ENCODE data around the gene DEK.
A peak's percentile ranks its signal among the peaks of the same experiment; 100 is the strongest.
"Not testable (repeated sequence)": the region's sequence is repeated elsewhere in the genome, so short reads cannot be mapped to it uniquely, and the experiment has no call there.

Gene DEK, protein sequence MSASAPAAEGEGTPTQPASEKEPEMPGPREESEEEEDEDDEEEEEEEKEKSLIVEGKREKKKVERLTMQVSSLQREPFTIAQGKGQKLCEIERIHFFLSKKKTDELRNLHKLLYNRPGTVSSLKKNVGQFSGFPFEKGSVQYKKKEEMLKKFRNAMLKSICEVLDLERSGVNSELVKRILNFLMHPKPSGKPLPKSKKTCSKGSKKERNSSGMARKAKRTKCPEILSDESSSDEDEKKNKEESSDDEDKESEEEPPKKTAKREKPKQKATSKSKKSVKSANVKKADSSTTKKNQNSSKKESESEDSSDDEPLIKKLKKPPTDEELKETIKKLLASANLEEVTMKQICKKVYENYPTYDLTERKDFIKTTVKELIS

GRCh38 chr6:18264219-18264922 is at the start of gene DEK:
Gene DEK, minus strand, starts transcription at chr6:18264530. Its CDS starts 543 bp downstream, at chr6:18263987.
- Histone ChIP-seq H4K20me1 (ENCODE audit: insufficient read depth, low read length) (peaks cover 27% of the 10 kb centered on the region), H3K79me2 (ENCODE audit: low read length) (peaks cover 46% of the 10 kb centered on the region), H3K4me3 (ENCODE audit: low read length) (peak within 1 kb of the TSS; percentile 81), H3F3A (ENCODE audit: insufficient read depth, low read length) (peaks cover 10% of the 10 kb centered on the region; the same call in 1 of the 2 replicates), H3K27me3 (replicated peaks; ENCODE audit: insufficient read depth, low read length) (no peaks in the 10 kb centered on the region; the same call in 1 of the 2 replicates), H3K4me1 (ENCODE audit: low read length) (peaks cover 25% of the 10 kb centered on the region), H3K27ac (ENCODE audit: low read length) (peak within 1 kb of the TSS; percentile 55; the same call in 1 of the 2 replicates), H2AFZ (ENCODE audit: low read length) (peak within 1 kb of the TSS; percentile 90), H3K36me3 (replicated peaks; ENCODE audit: insufficient read depth, low read length) (no peaks in the 10 kb centered on the region; the same call in 1 of the 2 replicates), H3K4me2 (ENCODE audit: low read depth, low read length) (peak within 1 kb of the TSS; percentile 90), H3K9me3 (replicated peaks; ENCODE audit: insufficient read depth, low read length) (no peaks in the 10 kb centered on the region), H3K9me2 (replicated peaks; ENCODE audit: insufficient read depth, low read length) (no peaks in the 10 kb centered on the region), H3K9ac (ENCODE audit: low read length) (peak within 1 kb of the TSS; percentile 75)
- peak; percentile 68 for DNase-seq
- no peak for TF ChIP-seq EZH2phosphoT487 (IDR thresholded peaks at IDR 0.05; ENCODE audit: low read length)
- peak; percentile 38 for TF ChIP-seq CTCF (IDR thresholded peaks at IDR 0.05; ENCODE audit: low read length)
- no peak for TF ChIP-seq EZH2 (optimal IDR thresholded peaks at IDR 0.05; ENCODE audit: low read depth, low read length)

GRCh38 chr6:18312368-18312767 is 48.0 kb upstream of the DEK start:
- no peaks in the 10 kb centered on the region for H3K27me3 ChIP-seq (replicated peaks; ENCODE audit: insufficient read depth, low read length)
- H3K4me1 ChIP-seq (ENCODE audit: low read length): no peaks in the 10 kb centered on the region
- H3K27ac ChIP-seq (ENCODE audit: low read length): no peak overlapping the region
- H3K36me3 ChIP-seq (replicated peaks; ENCODE audit: insufficient read depth, low read length): no peaks in the 10 kb centered on the region
- no peak overlapping the region for H3K4me3 ChIP-seq (ENCODE audit: low read length)
- H3K79me2 ChIP-seq (ENCODE audit: low read length): no peaks in the 10 kb centered on the region
- no peaks in the 10 kb centered on the region for H3K9me3 ChIP-seq (replicated peaks; ENCODE audit: insufficient read depth, low read length)
- no peak for DNase-seq
- no peaks in the 10 kb centered on the region for H4K20me1 ChIP-seq (ENCODE audit: insufficient read depth, low read length)
- no peaks in the 10 kb centered on the region for H3K9me2 ChIP-seq (replicated peaks; ENCODE audit: insufficient read depth, low read length)
- H3K9ac ChIP-seq (ENCODE audit: low read length): no peak overlapping the region
- TF ChIP-seq EZH2 (optimal IDR thresholded peaks at IDR 0.05; ENCODE audit: low read depth, low read length): no peak
- no peak for TF ChIP-seq EZH2phosphoT487 (IDR thresholded peaks at IDR 0.05; ENCODE audit: low read length)
- TF ChIP-seq CTCF (IDR thresholded peaks at IDR 0.05; ENCODE audit: low read length): no peak
- H3F3A ChIP-seq (ENCODE audit: insufficient read depth, low read length): no peaks in the 10 kb centered on the region
- H3K4me2 ChIP-seq (ENCODE audit: low read depth, low read length): no peak overlapping the region
- H2AFZ ChIP-seq (ENCODE audit: low read length): no peak overlapping the region

DNA sequence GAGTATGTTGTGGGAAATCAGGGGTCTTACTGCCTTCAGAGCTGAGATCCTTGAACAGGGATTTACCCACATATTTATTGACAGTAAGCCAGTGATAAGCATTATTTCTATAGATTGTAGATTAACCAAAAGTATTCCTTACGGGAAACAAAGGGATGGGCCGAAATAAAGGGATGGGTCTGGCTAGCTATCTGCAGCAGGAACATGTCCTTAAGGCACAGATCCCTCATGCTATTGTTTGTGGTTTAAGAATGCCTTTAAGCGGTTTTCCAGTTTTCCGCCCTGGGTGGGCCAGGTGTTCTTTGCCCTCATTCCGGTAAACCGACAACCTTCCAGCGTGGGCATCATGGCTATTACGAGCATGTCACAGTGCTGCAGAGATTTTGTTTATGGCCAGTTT is 45.7 kb upstream of the DEK start:
- not testable (repeated sequence) for H3K27ac ChIP-seq (ENCODE audit: low read length); H3K4me2 ChIP-seq (ENCODE audit: low read depth, low read length); DNase-seq; H3K9me3 ChIP-seq (replicated peaks; ENCODE audit: insufficient read depth, low read length); H3K9me2 ChIP-seq (replicated peaks; ENCODE audit: insufficient read depth, low read length); H3K9ac ChIP-seq (ENCODE audit: low read length); H3K4me3 ChIP-seq (ENCODE audit: low read length); H3K36me3 ChIP-seq (replicated peaks; ENCODE audit: insufficient read depth, low read length); H3K4me1 ChIP-seq (ENCODE audit: low read length); H2AFZ ChIP-seq (ENCODE audit: low read length); H3K27me3 ChIP-seq (replicated peaks; ENCODE audit: insufficient read depth, low read length); H3K79me2 ChIP-seq (ENCODE audit: low read length); H3F3A ChIP-seq (ENCODE audit: insufficient read depth, low read length); H4K20me1 ChIP-seq (ENCODE audit: insufficient read depth, low read length)
